HEK293 (cell line): ENCODE data around the gene FNTB.

Experiments used
- ZBTB20 ChIP-seq: fragments of 450-650 bp; formaldehyde crosslinking; IDR thresholded peaks from 2 replicates; pipeline ENCODE4 v1.5.1; 2016; ENCODE audit warnings: missing biosample characterization, missing genetic modification characterization
- ZNF121 ChIP-seq: fragments of 450-650 bp; formaldehyde crosslinking; IDR thresholded peaks from 2 replicates; pipeline ENCODE4 v1.5.1; 2016; ENCODE audit warnings: missing biosample characterization, missing genetic modification characterization
- ZNF391 ChIP-seq: fragments of 450-650 bp; formaldehyde crosslinking; IDR thresholded peaks from 2 replicates; pipeline ENCODE4 v1.5.1; 2016; ENCODE audit warnings: low read depth, missing biosample characterization, missing genetic modification characterization, borderline replicate concordance
- ZNF398 ChIP-seq: fragments of 450-650 bp; formaldehyde crosslinking; IDR thresholded peaks from 2 replicates; pipeline ENCODE4 v1.5.1; 2017; ENCODE audit warnings: missing biosample characterization, missing genetic modification characterization
- ZNF433 ChIP-seq: fragments of 450-650 bp; formaldehyde crosslinking; IDR thresholded peaks from 2 replicates; pipeline ENCODE4 v1.5.1; 2016; ENCODE audit warnings: missing biosample characterization, missing genetic modification characterization, low read depth
- ZNF596 ChIP-seq: fragments of 450-650 bp; IDR thresholded peaks from 2 replicates; pipeline ENCODE4 v1.5.0; 2018; ENCODE audit warnings: missing biosample characterization, mild to moderate bottlenecking, missing genetic modification characterization, moderate library complexity
- TF ChIP-seq, protein P1 (sequence below): fragments of 450-650 bp; formaldehyde crosslinking; IDR thresholded peaks from 2 replicates; pipeline ENCODE4 v1.5.1; 2016; ENCODE audit warnings: missing biosample characterization, missing genetic modification characterization

- TF ChIP-seq, protein P1, sequence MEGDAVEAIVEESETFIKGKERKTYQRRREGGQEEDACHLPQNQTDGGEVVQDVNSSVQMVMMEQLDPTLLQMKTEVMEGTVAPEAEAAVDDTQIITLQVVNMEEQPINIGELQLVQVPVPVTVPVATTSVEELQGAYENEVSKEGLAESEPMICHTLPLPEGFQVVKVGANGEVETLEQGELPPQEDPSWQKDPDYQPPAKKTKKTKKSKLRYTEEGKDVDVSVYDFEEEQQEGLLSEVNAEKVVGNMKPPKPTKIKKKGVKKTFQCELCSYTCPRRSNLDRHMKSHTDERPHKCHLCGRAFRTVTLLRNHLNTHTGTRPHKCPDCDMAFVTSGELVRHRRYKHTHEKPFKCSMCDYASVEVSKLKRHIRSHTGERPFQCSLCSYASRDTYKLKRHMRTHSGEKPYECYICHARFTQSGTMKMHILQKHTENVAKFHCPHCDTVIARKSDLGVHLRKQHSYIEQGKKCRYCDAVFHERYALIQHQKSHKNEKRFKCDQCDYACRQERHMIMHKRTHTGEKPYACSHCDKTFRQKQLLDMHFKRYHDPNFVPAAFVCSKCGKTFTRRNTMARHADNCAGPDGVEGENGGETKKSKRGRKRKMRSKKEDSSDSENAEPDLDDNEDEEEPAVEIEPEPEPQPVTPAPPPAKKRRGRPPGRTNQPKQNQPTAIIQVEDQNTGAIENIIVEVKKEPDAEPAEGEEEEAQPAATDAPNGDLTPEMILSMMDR (tag by site-specific recombination) = no peak
- TF ChIP-seq ZNF121 (tag by site-specific recombination) = no peak
- TF ChIP-seq ZBTB20 (tag by site-specific recombination) = no peak
- no peak for TF ChIP-seq ZNF398
- TF ChIP-seq ZNF391 (tag by site-specific recombination) = no peak
- TF ChIP-seq ZNF596 (tag by site-specific recombination) = no peak
- no peak for TF ChIP-seq ZNF433 (tag by site-specific recombination)
Observed at GRCh38 chr14:64963611-64964010, 23.1 kb upstream of the FNTB start.
